Glutamatergic neuron (in vitro differentiated cells): Measurements from ENCODE around the gene UGT8. TPM values are rescaled to one million over a fixed set of nuclear protein-coding genes. Genes with fewer than 3 reads are reported as not detected.
"Not testable (repeated sequence)": the region's sequence is repeated elsewhere in the genome, so short reads cannot be mapped to it uniquely, and the experiment has no call there.

ENCODE experiments used
- DNase-seq: peaks from one replicate; pipeline ENCODE4 v3.0.0; 2022
- H3K27ac Mint-ChIP-seq: one replicate; pipeline ENCODE4 v1.8.0; 2020; ENCODE audit warnings: mild to moderate bottlenecking, mixed read lengths, inconsistent platforms; ENCODE audit not compliant: unreplicated experiment
- H3K27me3 Mint-ChIP-seq: one replicate; pipeline ENCODE4 v1.8.0; 2020; ENCODE audit warnings: mild to moderate bottlenecking, moderate library complexity, mixed read lengths, inconsistent platforms; ENCODE audit not compliant: unreplicated experiment
- H3K36me3 Mint-ChIP-seq: one replicate; pipeline ENCODE4 v1.8.0; 2020; ENCODE audit warnings: mild to moderate bottlenecking, mixed read lengths, inconsistent platforms; ENCODE audit not compliant: unreplicated experiment
- H3K4me1 Mint-ChIP-seq: one replicate; pipeline ENCODE4 v1.8.0; 2020; ENCODE audit warnings: mild to moderate bottlenecking, low read depth, mixed read lengths, inconsistent platforms; ENCODE audit not compliant: unreplicated experiment
- H3K4me3 Mint-ChIP-seq: one replicate; pipeline ENCODE4 v1.8.0; 2020; ENCODE audit warnings: mild to moderate bottlenecking, mixed read lengths, inconsistent platforms; ENCODE audit not compliant: unreplicated experiment
- H3K9me3 Mint-ChIP-seq: one replicate; pipeline ENCODE4 v1.8.0; 2020; ENCODE audit warnings: mild to moderate bottlenecking, moderate library complexity, mixed read lengths, inconsistent platforms; ENCODE audit not compliant: unreplicated experiment
- total RNA-seq: library from RNA; stranded (reverse); fragmentation: NEBNext Ultra II Directional; extraction: Animal tissue kit (Norgen Biotek cat#: 25700); gene quantifications from one replicate; pipeline ENCODE4 v1.2.1, GENCODE V29; 2021; ENCODE audit not compliant: unreplicated experiment
- TF ChIP-seq, protein P1 (sequence below): fragments of 200-600 bp; sonication (generic); IDR thresholded peaks from one replicate; pipeline ENCODE4 v1.5.0; 2021; ENCODE audit not compliant: partially characterized antibody, unreplicated experiment

The UGT8 gene
- total RNA-seq, 1 donor from 2014 or later: 0.98 TPM

DNA sequence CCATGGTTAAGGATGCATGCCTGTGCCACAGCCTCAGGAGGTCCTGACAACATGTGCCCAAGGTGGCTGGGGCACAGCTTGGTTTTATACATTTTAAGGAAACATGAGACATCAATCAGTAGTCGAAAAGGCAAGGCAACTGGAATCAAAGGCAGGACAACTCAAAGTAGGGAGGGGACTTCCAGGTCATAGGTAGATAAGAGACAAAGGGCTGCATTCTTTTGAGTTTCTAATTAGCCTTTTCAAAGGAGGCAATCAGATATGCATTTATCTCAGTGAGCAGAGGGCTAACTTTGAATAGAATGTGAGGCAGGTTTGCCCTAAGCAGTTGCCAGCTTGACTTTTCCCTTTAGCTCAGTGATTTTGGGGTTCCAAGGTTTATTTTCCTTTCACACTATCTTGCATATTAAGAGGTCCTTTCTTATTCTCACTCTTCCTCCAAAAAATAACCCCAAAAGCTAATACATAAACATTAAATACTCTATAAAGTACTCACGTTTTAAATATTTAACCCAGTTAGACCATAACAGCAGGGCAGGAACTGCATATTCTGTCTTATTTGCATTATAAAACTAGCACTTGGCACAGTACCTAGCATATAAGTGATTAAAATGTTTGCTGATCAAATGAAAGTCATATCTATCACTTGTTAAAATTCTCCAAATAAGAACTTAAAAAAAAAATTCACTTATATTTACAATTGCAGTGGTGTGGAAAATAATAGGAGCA, 36.3 kb upstream of the UGT8 start:
- H3K36me3 Mint-ChIP-seq: peaks cover 12% of the 10 kb centered on the region
- no peak overlapping the region for H3K4me3 Mint-ChIP-seq
- peaks cover 3% of the 10 kb centered on the region for H3K9me3 Mint-ChIP-seq
- no peak for DNase-seq
- H3K4me1 Mint-ChIP-seq: no peaks in the 10 kb centered on the region
- no peak overlapping the region for H3K27ac Mint-ChIP-seq
- H3K27me3 Mint-ChIP-seq: no peaks in the 10 kb centered on the region
- TF ChIP-seq, protein P1, sequence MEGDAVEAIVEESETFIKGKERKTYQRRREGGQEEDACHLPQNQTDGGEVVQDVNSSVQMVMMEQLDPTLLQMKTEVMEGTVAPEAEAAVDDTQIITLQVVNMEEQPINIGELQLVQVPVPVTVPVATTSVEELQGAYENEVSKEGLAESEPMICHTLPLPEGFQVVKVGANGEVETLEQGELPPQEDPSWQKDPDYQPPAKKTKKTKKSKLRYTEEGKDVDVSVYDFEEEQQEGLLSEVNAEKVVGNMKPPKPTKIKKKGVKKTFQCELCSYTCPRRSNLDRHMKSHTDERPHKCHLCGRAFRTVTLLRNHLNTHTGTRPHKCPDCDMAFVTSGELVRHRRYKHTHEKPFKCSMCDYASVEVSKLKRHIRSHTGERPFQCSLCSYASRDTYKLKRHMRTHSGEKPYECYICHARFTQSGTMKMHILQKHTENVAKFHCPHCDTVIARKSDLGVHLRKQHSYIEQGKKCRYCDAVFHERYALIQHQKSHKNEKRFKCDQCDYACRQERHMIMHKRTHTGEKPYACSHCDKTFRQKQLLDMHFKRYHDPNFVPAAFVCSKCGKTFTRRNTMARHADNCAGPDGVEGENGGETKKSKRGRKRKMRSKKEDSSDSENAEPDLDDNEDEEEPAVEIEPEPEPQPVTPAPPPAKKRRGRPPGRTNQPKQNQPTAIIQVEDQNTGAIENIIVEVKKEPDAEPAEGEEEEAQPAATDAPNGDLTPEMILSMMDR: no peak

DNA sequence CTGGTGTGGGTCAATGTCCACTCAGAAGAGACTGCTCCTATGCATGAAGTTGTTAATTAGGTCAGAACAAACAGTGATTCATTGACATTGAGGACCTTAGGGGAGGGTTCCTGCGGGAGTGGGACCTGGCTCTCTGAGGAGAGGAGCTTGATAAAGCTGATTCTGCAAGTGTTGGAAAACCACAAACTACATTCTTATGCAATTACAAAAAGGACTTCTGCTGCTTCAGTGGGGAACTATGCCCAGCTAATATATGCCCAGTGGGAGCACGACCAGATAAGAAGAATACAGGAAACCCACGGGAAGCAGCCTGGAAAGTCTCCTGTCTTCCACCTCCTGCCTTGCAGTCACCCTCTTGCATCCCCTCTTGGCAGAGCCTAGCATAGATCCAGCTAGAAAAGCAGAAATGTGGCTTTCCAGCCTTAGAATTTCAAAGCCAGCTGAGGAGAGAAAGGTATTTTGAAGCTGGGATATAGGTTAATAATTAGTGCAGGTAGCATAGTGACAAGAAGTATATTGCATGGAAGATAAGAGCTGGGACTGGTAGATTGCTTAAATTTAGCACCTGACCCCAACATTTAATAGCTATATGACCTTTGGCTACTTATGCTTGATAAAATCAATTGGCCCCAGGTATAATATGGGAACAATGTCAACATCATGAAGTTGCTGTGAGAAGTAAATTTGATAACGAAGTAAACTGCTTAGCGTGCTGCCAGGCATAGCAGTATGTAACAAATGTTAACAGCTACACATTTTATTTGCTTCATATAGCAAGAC, 34.9 kb upstream of the UGT8 start:
- H3K27ac Mint-ChIP-seq: no peak overlapping the region
- H3K4me3 Mint-ChIP-seq: no peak overlapping the region
- H3K27me3 Mint-ChIP-seq: no peaks in the 10 kb centered on the region
- H3K9me3 Mint-ChIP-seq: no peaks in the 10 kb centered on the region
- DNase-seq: no peak
- H3K36me3 Mint-ChIP-seq: peaks cover 5% of the 10 kb centered on the region
- TF ChIP-seq, protein P1: no peak
- no peaks in the 10 kb centered on the region for H3K4me1 Mint-ChIP-seq

DNA sequence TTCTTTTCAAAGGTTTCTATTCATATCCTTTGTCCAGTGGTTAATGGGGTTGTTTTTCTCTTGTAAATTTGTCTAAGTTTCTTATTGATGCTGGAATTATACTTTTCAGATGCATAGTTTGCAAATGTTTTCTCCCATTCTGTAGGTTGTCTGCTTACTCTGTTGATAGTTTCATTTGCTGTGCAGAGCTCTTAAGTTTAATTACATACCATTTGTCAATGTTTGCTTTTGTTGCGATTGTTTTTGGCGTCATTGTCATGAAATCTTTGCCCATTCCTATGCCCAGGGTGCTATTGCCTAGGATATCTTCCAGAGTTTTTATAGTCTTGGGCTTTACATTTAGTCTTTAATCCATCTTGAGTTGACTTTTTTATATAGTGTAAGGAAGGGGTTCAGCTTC, 21.2 kb upstream of the UGT8 start:
- Mint-ChIP-seq H3K9me3 (no peaks in the 10 kb centered on the region), H3K4me3 (no peak overlapping the region), H3K27ac (no peak overlapping the region), H3K36me3 (no peaks in the 10 kb centered on the region), H3K4me1 (no peaks in the 10 kb centered on the region), H3K27me3 (no peaks in the 10 kb centered on the region)
- TF ChIP-seq, protein P1: no peak
- no peak for DNase-seq

DNA sequence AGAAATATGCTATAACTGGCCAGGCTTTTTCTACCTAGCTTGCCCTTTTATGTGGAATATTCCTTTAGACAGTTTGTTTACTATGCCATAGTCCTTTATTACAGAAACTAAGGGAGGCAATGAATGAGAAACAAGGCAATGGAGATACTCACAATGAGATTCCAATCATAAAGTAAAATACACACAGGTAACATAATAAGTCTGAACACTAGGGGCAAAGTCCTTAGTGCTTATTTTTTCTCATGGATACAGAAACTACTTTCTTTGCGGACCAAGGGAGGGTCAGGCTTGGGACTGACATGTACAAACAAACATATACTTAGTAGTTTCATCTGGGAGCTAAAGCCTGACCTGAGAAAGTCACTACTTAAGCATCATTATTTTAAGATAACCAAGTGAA, 16.0 kb upstream of the UGT8 start:
- TF ChIP-seq, protein P1: no peak
- no peak for DNase-seq
- Mint-ChIP-seq H3K27ac (no peak overlapping the region), H3K36me3 (no peaks in the 10 kb centered on the region), H3K9me3 (no peaks in the 10 kb centered on the region), H3K4me1 (no peaks in the 10 kb centered on the region), H3K27me3 (no peaks in the 10 kb centered on the region), H3K4me3 (no peak overlapping the region)

DNA sequence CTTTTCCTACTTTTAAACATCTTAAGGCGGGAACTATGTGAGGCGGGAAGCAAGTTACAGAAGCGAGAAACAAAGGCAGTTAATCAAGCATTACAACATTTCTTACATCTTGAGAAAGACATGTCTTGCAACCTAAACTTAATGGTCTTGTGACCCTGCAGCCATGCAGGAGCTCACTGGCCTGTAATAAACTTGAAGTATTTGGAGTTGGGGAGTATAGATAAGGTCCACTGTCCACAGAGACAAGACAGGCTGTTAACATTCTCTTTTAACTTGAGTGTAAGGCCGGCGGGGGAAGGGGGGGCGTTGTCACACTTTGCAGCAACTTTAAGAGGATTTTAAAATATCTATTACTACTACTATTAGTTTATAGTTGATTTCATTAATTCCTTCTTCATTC, 10.3 kb upstream of the UGT8 start:
- Mint-ChIP-seq H3K4me1 (no peaks in the 10 kb centered on the region), H3K9me3 (no peaks in the 10 kb centered on the region), H3K27ac (no peak overlapping the region), H3K36me3 (no peaks in the 10 kb centered on the region), H3K4me3 (no peak overlapping the region), H3K27me3 (no peaks in the 10 kb centered on the region)
- TF ChIP-seq, protein P1: no peak
- no peak for DNase-seq

DNA sequence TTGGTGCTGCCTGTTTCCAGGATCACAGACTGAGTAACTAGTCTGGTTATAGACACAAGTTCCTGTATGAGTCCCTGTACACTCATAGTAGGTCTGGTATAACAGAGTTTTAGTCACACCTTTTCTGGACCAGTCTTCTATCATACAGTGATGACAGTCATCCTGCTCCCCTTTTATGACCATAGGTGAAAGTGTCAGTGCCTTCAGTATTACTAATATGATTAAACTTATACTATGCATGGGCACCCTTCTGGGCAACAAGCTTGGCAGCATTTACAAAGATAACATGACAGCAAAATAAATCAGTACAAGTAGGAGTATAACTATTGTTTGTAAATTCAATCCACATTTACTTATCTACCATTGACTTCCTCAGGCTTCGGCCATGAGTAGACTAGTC, 8.2 kb upstream of the UGT8 start:
- H3K27me3 Mint-ChIP-seq, H3K27ac Mint-ChIP-seq, DNase-seq, H3K4me3 Mint-ChIP-seq, H3K9me3 Mint-ChIP-seq, H3K4me1 Mint-ChIP-seq: not testable (repeated sequence)
- H3K36me3 Mint-ChIP-seq: peaks cover 10% of the 10 kb centered on the region
